Measurements from ENCODE around the gene KCNH8.

KCNH8 gene

GRCh38 chr3:19213603-19214220, 65.4 kb downstream of the KCNH8 start:
- H3K27me3 ChIP-seq (ENCODE audit: insufficient read depth, insufficient read length) = no peaks in the 10 kb centered on the region
- H3K36me3 ChIP-seq (ENCODE audit: insufficient read depth, insufficient read length, low read length) = no peaks in the 10 kb centered on the region
- no peak overlapping the region for H3K9ac ChIP-seq (ENCODE audit: insufficient read length, low read depth)
- no peak overlapping the region for H3K4me3 ChIP-seq (ENCODE audit: insufficient read length, low read depth)
- TF ChIP-seq SUZ12 (IDR thresholded peaks at IDR 0.05; ENCODE audit: extremely low read depth, insufficient read depth, insufficient read length) = no peak
- TF ChIP-seq ZNF274 (IDR thresholded peaks at IDR 0.05; ENCODE audit: low read depth, low read length) = no peak
- no peak for TF ChIP-seq YY1 (IDR thresholded peaks at IDR 0.05; ENCODE audit: insufficient read depth, insufficient read length)
- H3K4me1 ChIP-seq (ENCODE audit: insufficient read depth, insufficient read length) = no peaks in the 10 kb centered on the region
- no peaks in the 10 kb centered on the region for H3K9me3 ChIP-seq (ENCODE audit: insufficient read depth, low read length)
- DNase-seq (ENCODE audit: low read depth, low spot score) = peak; percentile 43

- no peak overlapping the region for H3K9ac ChIP-seq (ENCODE audit: insufficient read length, low read depth)
- no peaks in the 10 kb centered on the region for H3K9me3 ChIP-seq (ENCODE audit: insufficient read depth, low read length)
- no peaks in the 10 kb centered on the region for H3K4me1 ChIP-seq (ENCODE audit: insufficient read depth, insufficient read length)
- H3K4me3 ChIP-seq (ENCODE audit: insufficient read length, low read depth) = no peak overlapping the region
- TF ChIP-seq ZNF274 (IDR thresholded peaks at IDR 0.05; ENCODE audit: low read depth, low read length) (no peak), SUZ12 (IDR thresholded peaks at IDR 0.05; ENCODE audit: extremely low read depth, insufficient read depth, insufficient read length) (no peak), YY1 (IDR thresholded peaks at IDR 0.05; ENCODE audit: insufficient read depth, insufficient read length) (no peak)
- DNase-seq (ENCODE audit: low read depth, low spot score) = no peak
- H3K27me3 ChIP-seq (ENCODE audit: insufficient read depth, insufficient read length) = no peaks in the 10 kb centered on the region
- H3K36me3 ChIP-seq (ENCODE audit: insufficient read depth, insufficient read length, low read length) = no peaks in the 10 kb centered on the region
Observed at GRCh38 chr3:19215427-19215826, 67.1 kb downstream of the KCNH8 start.

GRCh38 chr3:19216669-19217337, 68.5 kb downstream of the KCNH8 start:
- H3K27me3 ChIP-seq (ENCODE audit: insufficient read depth, insufficient read length) = no peaks in the 10 kb centered on the region
- no peak overlapping the region for H3K4me3 ChIP-seq (ENCODE audit: insufficient read length, low read depth)
- DNase-seq (ENCODE audit: low read depth, low spot score) = no peak
- H3K9me3 ChIP-seq (ENCODE audit: insufficient read depth, low read length) = no peaks in the 10 kb centered on the region
- no peaks in the 10 kb centered on the region for H3K36me3 ChIP-seq (ENCODE audit: insufficient read depth, insufficient read length, low read length)
- H3K9ac ChIP-seq (ENCODE audit: insufficient read length, low read depth) = no peak overlapping the region
- TF ChIP-seq YY1 (IDR thresholded peaks at IDR 0.05; ENCODE audit: insufficient read depth, insufficient read length) (no peak), SUZ12 (IDR thresholded peaks at IDR 0.05; ENCODE audit: extremely low read depth, insufficient read depth, insufficient read length) (no peak), ZNF274 (IDR thresholded peaks at IDR 0.05; ENCODE audit: low read depth, low read length) (no peak)
- no peaks in the 10 kb centered on the region for H3K4me1 ChIP-seq (ENCODE audit: insufficient read depth, insufficient read length)

GRCh38 chr3:19220311-19220710, 72.0 kb downstream of the KCNH8 start:
- no peak for DNase-seq (ENCODE audit: low read depth, low spot score)
- H3K4me3 ChIP-seq (ENCODE audit: insufficient read length, low read depth) = no peak overlapping the region
- H3K27me3 ChIP-seq (ENCODE audit: insufficient read depth, insufficient read length) = no peaks in the 10 kb centered on the region
- no peaks in the 10 kb centered on the region for H3K36me3 ChIP-seq (ENCODE audit: insufficient read depth, insufficient read length, low read length)
- H3K9me3 ChIP-seq (ENCODE audit: insufficient read depth, low read length) = no peaks in the 10 kb centered on the region
- TF ChIP-seq YY1 (IDR thresholded peaks at IDR 0.05; ENCODE audit: insufficient read depth, insufficient read length) (no peak), SUZ12 (IDR thresholded peaks at IDR 0.05; ENCODE audit: extremely low read depth, insufficient read depth, insufficient read length) (no peak), ZNF274 (IDR thresholded peaks at IDR 0.05; ENCODE audit: low read depth, low read length) (no peak)
- no peak overlapping the region for H3K9ac ChIP-seq (ENCODE audit: insufficient read length, low read depth)
- no peaks in the 10 kb centered on the region for H3K4me1 ChIP-seq (ENCODE audit: insufficient read depth, insufficient read length)

GRCh38 chr3:19221081-19221480, 72.8 kb downstream of the KCNH8 start:
- no peak for TF ChIP-seq YY1 (IDR thresholded peaks at IDR 0.05; ENCODE audit: insufficient read depth, insufficient read length)
- no peak for TF ChIP-seq SUZ12 (IDR thresholded peaks at IDR 0.05; ENCODE audit: extremely low read depth, insufficient read depth, insufficient read length)
- TF ChIP-seq ZNF274 (IDR thresholded peaks at IDR 0.05; ENCODE audit: low read depth, low read length) = no peak
- Histone ChIP-seq H3K4me3 (ENCODE audit: insufficient read length, low read depth) (no peak overlapping the region), H3K4me1 (ENCODE audit: insufficient read depth, insufficient read length) (no peaks in the 10 kb centered on the region), H3K27me3 (ENCODE audit: insufficient read depth, insufficient read length) (no peaks in the 10 kb centered on the region), H3K9ac (ENCODE audit: insufficient read length, low read depth) (no peak overlapping the region), H3K9me3 (ENCODE audit: insufficient read depth, low read length) (no peaks in the 10 kb centered on the region), H3K36me3 (ENCODE audit: insufficient read depth, insufficient read length, low read length) (no peaks in the 10 kb centered on the region)
- peak; percentile 20 for DNase-seq (ENCODE audit: low read depth, low spot score)

DNA sequence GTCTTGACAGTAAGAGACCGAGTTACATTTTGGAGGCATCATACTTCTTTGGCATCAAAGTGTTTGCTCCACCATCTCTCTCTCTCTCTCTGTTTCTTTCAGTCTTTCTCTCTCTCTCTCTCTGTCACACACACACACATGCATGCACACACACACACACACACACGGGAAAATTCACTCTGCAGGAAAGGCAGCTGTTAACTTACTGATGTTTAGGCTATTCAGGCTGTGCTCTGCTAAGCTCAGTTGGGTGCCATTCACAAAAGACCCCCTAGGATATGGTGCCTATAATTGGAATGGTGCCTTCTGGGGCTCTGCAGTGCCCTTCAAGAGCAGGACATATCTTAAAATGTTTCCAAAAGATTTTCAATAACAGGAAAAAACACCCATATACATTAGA, 78.2 kb downstream of the KCNH8 start:
- H3K9ac ChIP-seq (ENCODE audit: insufficient read length, low read depth) = no peak overlapping the region
- no peak overlapping the region for H3K4me3 ChIP-seq (ENCODE audit: insufficient read length, low read depth)
- H3K36me3 ChIP-seq (ENCODE audit: insufficient read depth, insufficient read length, low read length) = no peaks in the 10 kb centered on the region
- no peak for TF ChIP-seq SUZ12 (IDR thresholded peaks at IDR 0.05; ENCODE audit: extremely low read depth, insufficient read depth, insufficient read length)
- TF ChIP-seq YY1 (IDR thresholded peaks at IDR 0.05; ENCODE audit: insufficient read depth, insufficient read length) = no peak
- TF ChIP-seq ZNF274 (IDR thresholded peaks at IDR 0.05; ENCODE audit: low read depth, low read length) = no peak
- no peaks in the 10 kb centered on the region for H3K9me3 ChIP-seq (ENCODE audit: insufficient read depth, low read length)
- no peaks in the 10 kb centered on the region for H3K27me3 ChIP-seq (ENCODE audit: insufficient read depth, insufficient read length)
- H3K4me1 ChIP-seq (ENCODE audit: insufficient read depth, insufficient read length) = no peaks in the 10 kb centered on the region
- DNase-seq (ENCODE audit: low read depth, low spot score) = no peak

DNA sequence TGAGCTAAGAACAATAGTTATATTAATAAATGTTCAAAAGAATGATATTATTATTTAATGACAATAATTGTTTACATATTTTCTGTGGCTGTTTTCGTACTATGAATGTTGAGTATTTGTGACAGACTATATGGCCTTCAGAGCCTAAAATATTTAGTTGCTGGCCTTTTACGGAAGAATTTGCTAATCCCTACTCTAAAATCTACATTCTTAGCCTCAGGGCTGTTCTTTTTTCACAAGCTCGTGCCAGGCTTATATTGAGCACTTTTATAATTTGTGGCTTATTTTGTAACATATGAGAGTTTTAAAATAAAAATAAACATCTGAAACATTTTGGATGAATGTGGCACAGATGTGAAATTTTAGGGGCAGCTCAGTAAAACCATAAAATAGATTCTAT, 79.9 kb downstream of the KCNH8 start:
- Histone ChIP-seq H3K36me3 (ENCODE audit: insufficient read depth, insufficient read length, low read length) (no peaks in the 10 kb centered on the region), H3K4me3 (ENCODE audit: insufficient read length, low read depth) (no peak overlapping the region), H3K9me3 (ENCODE audit: insufficient read depth, low read length) (no peaks in the 10 kb centered on the region), H3K4me1 (ENCODE audit: insufficient read depth, insufficient read length) (no peaks in the 10 kb centered on the region), H3K27me3 (ENCODE audit: insufficient read depth, insufficient read length) (no peaks in the 10 kb centered on the region), H3K9ac (ENCODE audit: insufficient read length, low read depth) (no peak overlapping the region)
- TF ChIP-seq ZNF274 (IDR thresholded peaks at IDR 0.05; ENCODE audit: low read depth, low read length) = no peak
- TF ChIP-seq SUZ12 (IDR thresholded peaks at IDR 0.05; ENCODE audit: extremely low read depth, insufficient read depth, insufficient read length) = no peak
- no peak for TF ChIP-seq YY1 (IDR thresholded peaks at IDR 0.05; ENCODE audit: insufficient read depth, insufficient read length)
- no peak for DNase-seq (ENCODE audit: low read depth, low spot score)

All from NT2/D1 (cell line).